H9 (cell line): ENCODE data around the gene ENPP7. TPM values are rescaled to one million over a fixed set of nuclear protein-coding genes. Genes with fewer than 3 reads are reported as not detected.

Source experiments
- DNase-seq: peaks from one replicate; pipeline ENCODE4 v3.0.0-alpha.2; 2017
- H2AFZ ChIP-seq: one replicate; pipeline ENCODE4 v1.6.1; 2013; ENCODE audit warnings: mild to moderate bottlenecking, low read length, control low read depth, moderate library complexity
- H2AK5ac ChIP-seq: 2 replicates; pipeline ENCODE4 v1.6.1; 2013; ENCODE audit warnings: low read length, control low read depth, mixed read lengths; ENCODE audit not compliant: insufficient read length
- H2BK120ac ChIP-seq: one replicate; pipeline ENCODE4 v1.6.1; 2013; ENCODE audit warnings: low read depth, mild to moderate bottlenecking, low read length, control low read depth, inconsistent platforms; ENCODE audit not compliant: poor library complexity, severe bottlenecking
- H2BK12ac ChIP-seq: 2 replicates; pipeline ENCODE4 v1.6.1; 2013; ENCODE audit warnings: low read length, control low read depth, mixed read lengths, low read depth; ENCODE audit not compliant: insufficient read length
- H2BK15ac ChIP-seq: 2 replicates; pipeline ENCODE4 v1.6.1; 2013; ENCODE audit warnings: low read depth, low read length, control low read depth
- H2BK20ac ChIP-seq: one replicate; pipeline ENCODE4 v1.6.1; 2013; ENCODE audit warnings: low read depth, mild to moderate bottlenecking, low read length, control low read depth, inconsistent platforms; ENCODE audit not compliant: poor library complexity, severe bottlenecking
- H2BK5ac ChIP-seq: 2 replicates; pipeline ENCODE4 v1.6.1; 2013; ENCODE audit warnings: low read length, control low read depth, mixed read lengths; ENCODE audit not compliant: insufficient read length
- H3K14ac ChIP-seq: 2 replicates; pipeline ENCODE4 v1.6.1; 2013; ENCODE audit warnings: low read length, control low read depth; ENCODE audit not compliant: insufficient read depth
- H3K18ac ChIP-seq: 2 replicates; pipeline ENCODE4 v1.6.1; 2013; ENCODE audit warnings: low read depth, mild to moderate bottlenecking, mixed read lengths, low read length, control low read depth; ENCODE audit not compliant: insufficient read length
- H3K23ac ChIP-seq: 2 replicates; pipeline ENCODE4 v1.6.1; 2013; ENCODE audit warnings: low read length, control low read depth, mixed read lengths, low read depth; ENCODE audit not compliant: insufficient read length
- H3K23me2 ChIP-seq: 2 replicates; pipeline ENCODE4 v1.6.1; 2013; ENCODE audit warnings: low read depth, mild to moderate bottlenecking, mixed read lengths, low read length, control low read depth; ENCODE audit not compliant: insufficient read length, poor library complexity, severe bottlenecking
- H3K27ac ChIP-seq: 2 replicates; pipeline ENCODE4 v1.5.1; 2013; ENCODE audit warnings: low read length, control low read depth, mixed read lengths, low read depth; ENCODE audit not compliant: insufficient read length
- H3K27me3 ChIP-seq: 2 replicates; pipeline ENCODE4 v1.6.1; 2013; ENCODE audit warnings: low read length, control low read depth, inconsistent platforms; ENCODE audit not compliant: insufficient read depth
- H3K4ac ChIP-seq: 2 replicates; pipeline ENCODE4 v1.6.1; 2013; ENCODE audit warnings: low read depth, mild to moderate bottlenecking, control low read depth, inconsistent platforms, low read length, moderate library complexity
- H3K4me1 ChIP-seq: 2 replicates; pipeline ENCODE4 v1.6.1; 2013; ENCODE audit warnings: low read length, control low read depth, inconsistent platforms; ENCODE audit not compliant: insufficient read depth
- H3K4me2 ChIP-seq: 2 replicates; pipeline ENCODE4 v1.6.1; 2013; ENCODE audit warnings: low read length, control low read depth, mixed read lengths; ENCODE audit not compliant: insufficient read length, insufficient read depth
- H3K56ac ChIP-seq: 2 replicates; pipeline ENCODE4 v1.6.1; 2013; ENCODE audit warnings: low read depth, mild to moderate bottlenecking, mixed read lengths, low read length, control low read depth; ENCODE audit not compliant: insufficient read length
- H3K79me1 ChIP-seq: 2 replicates; pipeline ENCODE4 v1.6.1; 2013; ENCODE audit warnings: low read depth, mild to moderate bottlenecking, moderate library complexity, low read length, control low read depth, inconsistent platforms; ENCODE audit not compliant: insufficient read depth, poor library complexity, severe bottlenecking
- H3K79me2 ChIP-seq: 2 replicates; pipeline ENCODE4 v1.6.1; 2013; ENCODE audit warnings: low read length, control low read depth, inconsistent platforms; ENCODE audit not compliant: insufficient read depth
- H3K9ac ChIP-seq: 2 replicates; pipeline ENCODE4 v1.6.1; 2013; ENCODE audit warnings: low read length, control low read depth, mixed read lengths; ENCODE audit not compliant: insufficient read length; ENCODE audit errors: extremely low read depth
- H3K9me3 ChIP-seq: one replicate; pipeline ENCODE4 v1.6.1; 2013; ENCODE audit warnings: low read depth, low read length, inconsistent platforms; ENCODE audit not compliant: control insufficient read depth
- H3T11ph ChIP-seq: one replicate; pipeline ENCODE4 v1.6.1; 2013; ENCODE audit warnings: mild to moderate bottlenecking, low read length, control low read depth, inconsistent platforms
- H4K20me1 ChIP-seq: one replicate; pipeline ENCODE4 v1.6.1; 2013; ENCODE audit not compliant: control insufficient read depth, insufficient read length, insufficient read depth
- H4K5ac ChIP-seq: 2 replicates; pipeline ENCODE4 v1.6.1; 2013; ENCODE audit warnings: low read depth, mild to moderate bottlenecking, mixed read lengths, low read length, control low read depth; ENCODE audit not compliant: insufficient read length
- H4K8ac ChIP-seq: replicated peaks from 2 replicates; pipeline ENCODE4 v1.6.1; 2013; ENCODE audit warnings: low read length, control low read depth, mixed read lengths, low read depth; ENCODE audit not compliant: insufficient read length
- H4K91ac ChIP-seq: 2 replicates; pipeline ENCODE4 v1.6.1; 2013; ENCODE audit warnings: low read depth, mild to moderate bottlenecking, moderate library complexity, mixed read lengths, low read length, control low read depth; ENCODE audit not compliant: insufficient read length
- H3K27ac Mint-ChIP-seq, 3 experiments: 2 replicates in 2 of 3; 3 replicates in 1 of 3; pipeline ENCODE4 v1.8.0; 2020 to 2021; ENCODE audit warnings: mixed read lengths in 3 of 3, mild to moderate bottlenecking in 1 of 3, moderate library complexity in 1 of 3
- H3K27me3 Mint-ChIP-seq: 2 replicates; pipeline ENCODE4 v1.8.0; 2021; ENCODE audit warnings: low read depth, mild to moderate bottlenecking, moderate library complexity, mixed read lengths
- H3K36me3 Mint-ChIP-seq, 3 experiments: 2 replicates in 2 of 3; 3 replicates in 1 of 3; pipeline ENCODE4 v1.8.0; 2020 to 2021; ENCODE audit warnings: low read depth in 3 of 3, mixed read lengths in 3 of 3; ENCODE audit not compliant: insufficient read depth in 1 of 3
- H3K4me1 Mint-ChIP-seq, 2 experiments: 2 replicates each; pipeline ENCODE4 v1.8.0; 2020; ENCODE audit warnings: mixed read lengths in 2 of 2
- H3K4me3 Mint-ChIP-seq, 2 experiments: 2 replicates in 1 of 2; 3 replicates in 1 of 2; pipeline ENCODE4 v1.8.0; 2020 to 2021; ENCODE audit warnings: mild to moderate bottlenecking in 2 of 2, mixed read lengths in 2 of 2, moderate library complexity in 1 of 2
- H3K9me3 Mint-ChIP-seq, 2 experiments: 2 replicates in 1 of 2; 3 replicates in 1 of 2; pipeline ENCODE4 v1.8.0; 2020; ENCODE audit warnings: mild to moderate bottlenecking in 2 of 2, mixed read lengths in 2 of 2, moderate library complexity in 1 of 2
- WGBS: extraction: QIAGEN DNeasy Blood & Tissue Kit; methylation state at CpG from one replicate; pipeline ENCODE4 v1.1.7; 2013; ENCODE audit warnings: missing lambda C conversion rate, low lambda C conversion rate, mixed read lengths; ENCODE audit not compliant: insufficient read length; ENCODE audit errors: extremely low coverage; 5-methylcytosine and 5-hydroxymethylcytosine counted together
- total RNA-seq: library from RNA; stranded (reverse); gene quantifications from 2 replicates; pipeline ENCODE4 v1.2.1, GENCODE V29; 2021
- TF ChIP-seq, protein P1 (sequence below): fragments of 200-600 bp; sonication (generic); conservative IDR thresholded peaks from 3 replicates; pipeline ENCODE4 v1.8.0; 2021; ENCODE audit warnings: antibody characterized with exemption, mild to moderate bottlenecking

ENPP7 gene
- total RNA-seq, 1 experiment from 2014 or later: not detected

DNA sequence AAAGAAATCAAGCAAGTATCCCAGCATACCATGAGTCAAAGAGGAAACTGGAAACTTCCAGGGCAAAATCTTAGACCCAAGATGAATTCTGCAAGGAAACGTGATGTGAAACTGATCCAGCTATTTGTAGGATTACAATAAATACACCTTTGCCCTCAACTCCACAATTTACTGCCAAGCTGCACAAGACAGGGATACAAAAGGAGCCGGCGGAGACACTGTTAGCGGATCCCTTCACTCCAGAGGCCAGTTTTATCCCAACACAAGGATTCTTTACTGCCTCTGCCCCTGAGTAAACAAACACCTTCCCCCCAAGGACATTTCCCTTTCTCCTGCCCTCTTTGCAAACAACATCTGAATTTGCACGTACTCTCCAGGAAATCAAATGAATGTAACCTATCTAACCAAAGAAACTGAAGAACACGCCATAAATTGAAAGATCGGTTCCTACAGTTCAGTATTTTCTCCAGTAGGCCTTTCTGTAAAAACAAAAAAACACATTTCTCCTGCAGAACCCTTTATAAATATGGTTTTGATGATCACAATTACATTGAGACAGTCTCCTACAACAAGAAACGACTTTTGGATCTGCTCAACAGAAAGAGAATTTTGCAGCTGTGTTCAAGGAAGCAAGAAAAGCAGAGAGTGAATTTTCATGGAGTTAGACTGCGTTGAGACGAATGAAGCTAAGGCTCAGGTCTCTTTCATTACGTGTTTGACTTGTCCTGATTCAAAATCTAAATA lies 45.8 kb downstream of the ENPP7 start:
- Histone ChIP-seq H3K9me3 (no peaks in the 10 kb centered on the region), H3K79me1 (peaks cover 3% of the 10 kb centered on the region), H3K18ac (no peak overlapping the region), H3K4me1 (peaks cover 3% of the 10 kb centered on the region; the same call in 1 of the 2 replicates), H3K14ac (no peak overlapping the region), H3K79me2 (0 out of 2 replicates have a peak, but pooled peaks cover 2% of the 10 kb centered on the region), H2BK20ac (no peak overlapping the region), H2AFZ (no peak overlapping the region), H4K91ac (no peak overlapping the region), H3T11ph (no peak overlapping the region), H3K9ac (no peak overlapping the region), H2BK5ac (no peak overlapping the region), H3K27ac (no peak overlapping the region), H2BK120ac (no peak overlapping the region), H2BK15ac (no peak overlapping the region), H2BK12ac (no peak overlapping the region), H4K8ac (no peak overlapping the region), H3K4ac (no peak overlapping the region), H3K56ac (no peak overlapping the region), H4K20me1 (no peaks in the 10 kb centered on the region), H2AK5ac (no peak overlapping the region), H3K4me2 (peak overlapping the region; percentile 44), H3K23me2 (peaks cover 14% of the 10 kb centered on the region), H3K27me3 (no peaks in the 10 kb centered on the region), H3K23ac (no peak overlapping the region), H4K5ac (no peak overlapping the region)
- Mint-ChIP-seq H3K4me3 (peak overlapping the region; percentile 69 to 84), H3K27ac (peak overlapping the region in 2 of 3 experiments; percentile 5 to 32; a peak in 1 of 7 replicates), H3K4me1 (peaks cover 40 to 48% of the 10 kb centered on the region in 2 experiments), H3K9me3 (no peaks in the 10 kb centered on the region), H3K27me3 (peaks cover 39% of the 10 kb centered on the region), H3K36me3 (peaks cover 22 to 25% (median 24%) of the 10 kb centered on the region in 3 experiments)
- TF ChIP-seq, protein P1, sequence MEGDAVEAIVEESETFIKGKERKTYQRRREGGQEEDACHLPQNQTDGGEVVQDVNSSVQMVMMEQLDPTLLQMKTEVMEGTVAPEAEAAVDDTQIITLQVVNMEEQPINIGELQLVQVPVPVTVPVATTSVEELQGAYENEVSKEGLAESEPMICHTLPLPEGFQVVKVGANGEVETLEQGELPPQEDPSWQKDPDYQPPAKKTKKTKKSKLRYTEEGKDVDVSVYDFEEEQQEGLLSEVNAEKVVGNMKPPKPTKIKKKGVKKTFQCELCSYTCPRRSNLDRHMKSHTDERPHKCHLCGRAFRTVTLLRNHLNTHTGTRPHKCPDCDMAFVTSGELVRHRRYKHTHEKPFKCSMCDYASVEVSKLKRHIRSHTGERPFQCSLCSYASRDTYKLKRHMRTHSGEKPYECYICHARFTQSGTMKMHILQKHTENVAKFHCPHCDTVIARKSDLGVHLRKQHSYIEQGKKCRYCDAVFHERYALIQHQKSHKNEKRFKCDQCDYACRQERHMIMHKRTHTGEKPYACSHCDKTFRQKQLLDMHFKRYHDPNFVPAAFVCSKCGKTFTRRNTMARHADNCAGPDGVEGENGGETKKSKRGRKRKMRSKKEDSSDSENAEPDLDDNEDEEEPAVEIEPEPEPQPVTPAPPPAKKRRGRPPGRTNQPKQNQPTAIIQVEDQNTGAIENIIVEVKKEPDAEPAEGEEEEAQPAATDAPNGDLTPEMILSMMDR: no peak
- DNase-seq: no peak
- no CpG with 5 or more reads among the region's 11 CpGs for WGBS
